Fibroblast of lung (primary cell): ENCODE results near the gene LTB. TPM values are rescaled to one million over a fixed set of nuclear protein-coding genes. Genes with fewer than 3 reads are reported as not detected.

Experiments
- DNase-seq, 2 donors: peaks; one replicate each; pipeline versions ENCODE4 v3.0.0 to v3.0.0-alpha.2; 2010; ENCODE audit warnings: low read depth in 2 of 2
- H2AFZ ChIP-seq: 2 replicates; pipeline ENCODE4 v1.5.1; 2012; ENCODE audit warnings: low read length, control low read depth, inconsistent platforms
- H3K27ac ChIP-seq: 2 replicates; pipeline ENCODE4 v1.5.1; 2011; ENCODE audit warnings: low read length, control low read depth; ENCODE audit not compliant: insufficient read depth
- H3K27me3 ChIP-seq: 2 replicates; pipeline ENCODE4 v1.5.1; 2011; ENCODE audit warnings: mild to moderate bottlenecking, low read length; ENCODE audit not compliant: control insufficient read depth, insufficient read depth
- H3K36me3 ChIP-seq: 2 replicates; pipeline ENCODE4 v1.5.1; 2011; ENCODE audit warnings: low read length; ENCODE audit not compliant: control insufficient read depth, insufficient read depth
- H3K4me1 ChIP-seq: 2 replicates; pipeline ENCODE4 v1.5.1; 2011; ENCODE audit warnings: low read length; ENCODE audit not compliant: control insufficient read depth, insufficient read depth; ENCODE audit errors: extremely low read depth
- H3K4me2 ChIP-seq: 2 replicates; pipeline ENCODE4 v1.5.1; 2011; ENCODE audit warnings: low read length, control low read depth; ENCODE audit not compliant: insufficient read depth; ENCODE audit errors: extremely low read depth
- H3K4me3 ChIP-seq, 4 experiments: fragments of 200-600 bp in 1 of 4; sonication (generic) in 1 of 4; replicated peaks in 1 of 4; 2 replicates each; pipeline ENCODE4 v1.5.1; 2011 to 2016; ENCODE audit warnings: low read length in 4 of 4, low read depth in 3 of 4, mild to moderate bottlenecking in 3 of 4, control low read depth in 2 of 4, inconsistent platforms in 1 of 4, mixed read lengths in 1 of 4; ENCODE audit not compliant: insufficient read depth in 1 of 4; ENCODE audit errors: control extremely low read depth in 1 of 4
- H3K79me2 ChIP-seq: 2 replicates; pipeline ENCODE4 v1.5.1; 2012; ENCODE audit warnings: mild to moderate bottlenecking, low read length, inconsistent platforms; ENCODE audit not compliant: control insufficient read depth, insufficient read depth
- H3K9ac ChIP-seq: 2 replicates; pipeline ENCODE4 v1.5.1; 2011; ENCODE audit warnings: mild to moderate bottlenecking, low read length, control low read depth; ENCODE audit not compliant: insufficient read depth
- H3K9me3 ChIP-seq: 2 replicates; pipeline ENCODE4 v1.5.1; 2012; ENCODE audit warnings: low read depth, low read length; ENCODE audit not compliant: control insufficient read depth, insufficient read depth
- H4K20me1 ChIP-seq: 2 replicates; pipeline ENCODE4 v1.5.1; 2011; ENCODE audit warnings: low read length; ENCODE audit not compliant: control insufficient read depth, insufficient read depth; ENCODE audit errors: extremely low read depth
- EZH2 ChIP-seq: IDR thresholded peaks from 2 replicates; pipeline ENCODE4 v1.5.1; 2012; ENCODE audit warnings: low read length, control low read depth, mild to moderate bottlenecking; ENCODE audit errors: missing control alignments
- polyA plus RNA-seq, 2 donors: library from polyadenylated mRNA; depleted of rRNA in 1 of 2; stranded (reverse) in 1 of 2; unstranded in 1 of 2; fragments of >200 nt; gene quantifications; 2 replicates each; pipeline ENCODE4 v1.2.1, GENCODE V29; 2011 to 2012; ENCODE audit warnings: missing spikeins in 1 of 2
- total RNA-seq: library from RNA; depleted of rRNA; stranded (reverse); fragments of >200 nt; gene quantifications from 2 replicates; pipeline ENCODE4 v1.2.1, GENCODE V29; 2014
- TF ChIP-seq, protein P1 (sequence below), 2 donors: IDR thresholded peaks in 1 of 2; conservative IDR thresholded peaks in 1 of 2; 1 replicate in 1 of 2; 2 replicates in 1 of 2; pipeline ENCODE4 v1.5.1; 2011 to 2012; ENCODE audit warnings: low read length in 2 of 2, control low read depth in 1 of 2, inconsistent platforms in 1 of 2, low read depth in 1 of 2, mild to moderate bottlenecking in 1 of 2

Gene LTB
- total and polyA plus RNA-seq, 2 donors (not counting 1 experiment from before 2014, with no cell fraction given): not detected

GRCh38 chr6:31547727-31548543, 34.3 kb downstream of the LTB start:
- TF ChIP-seq, protein P1, sequence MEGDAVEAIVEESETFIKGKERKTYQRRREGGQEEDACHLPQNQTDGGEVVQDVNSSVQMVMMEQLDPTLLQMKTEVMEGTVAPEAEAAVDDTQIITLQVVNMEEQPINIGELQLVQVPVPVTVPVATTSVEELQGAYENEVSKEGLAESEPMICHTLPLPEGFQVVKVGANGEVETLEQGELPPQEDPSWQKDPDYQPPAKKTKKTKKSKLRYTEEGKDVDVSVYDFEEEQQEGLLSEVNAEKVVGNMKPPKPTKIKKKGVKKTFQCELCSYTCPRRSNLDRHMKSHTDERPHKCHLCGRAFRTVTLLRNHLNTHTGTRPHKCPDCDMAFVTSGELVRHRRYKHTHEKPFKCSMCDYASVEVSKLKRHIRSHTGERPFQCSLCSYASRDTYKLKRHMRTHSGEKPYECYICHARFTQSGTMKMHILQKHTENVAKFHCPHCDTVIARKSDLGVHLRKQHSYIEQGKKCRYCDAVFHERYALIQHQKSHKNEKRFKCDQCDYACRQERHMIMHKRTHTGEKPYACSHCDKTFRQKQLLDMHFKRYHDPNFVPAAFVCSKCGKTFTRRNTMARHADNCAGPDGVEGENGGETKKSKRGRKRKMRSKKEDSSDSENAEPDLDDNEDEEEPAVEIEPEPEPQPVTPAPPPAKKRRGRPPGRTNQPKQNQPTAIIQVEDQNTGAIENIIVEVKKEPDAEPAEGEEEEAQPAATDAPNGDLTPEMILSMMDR (conservative IDR thresholded peaks at IDR 0.05 in 1 of 2, IDR thresholded peaks at IDR 0.05 in 1 of 2; ENCODE audit: low read depth in 1 of 2, low read length in 2 of 2): no peak
- TF ChIP-seq EZH2: no peak
- Histone ChIP-seq H3K79me2 (peaks cover 8% of the 10 kb centered on the region), H3K4me1 (peaks cover 6% of the 10 kb centered on the region), H3K4me3 (peak overlapping the region; percentile 51 to 76 (median 67)), H3K36me3 (no peaks in the 10 kb centered on the region), H4K20me1 (no peaks in the 10 kb centered on the region), H3K9me3 (no peaks in the 10 kb centered on the region), H3K4me2 (peak overlapping the region; percentile 80), H2AFZ (no peak overlapping the region), H3K27ac (peak overlapping the region; percentile 87), H3K27me3 (no peaks in the 10 kb centered on the region), H3K9ac (peak overlapping the region; percentile 74)
- DNase-seq: no peak

GRCh38 chr6:31546958-31547726, 35.1 kb downstream of the LTB start, which contains the start of gene NFKBIL1:
NFKBIL1 (plus strand) TSS chr6:31547608; CDS start chr6:31547695, 87 bp downstream.
- no peaks in the 10 kb centered on the region for H4K20me1 ChIP-seq
- peak within 1 kb of the TSS; percentile 87 for H3K27ac ChIP-seq
- peak within 1 kb of the TSS; percentile 51 to 76 (median 67) for H3K4me3 ChIP-seq
- peaks cover 8% of the 10 kb centered on the region for H3K79me2 ChIP-seq
- peaks cover 6% of the 10 kb centered on the region for H3K4me1 ChIP-seq
- TF ChIP-seq EZH2: no peak
- TF ChIP-seq, protein P1 (conservative IDR thresholded peaks at IDR 0.05 in 1 of 2, IDR thresholded peaks at IDR 0.05 in 1 of 2; ENCODE audit: low read depth in 1 of 2, low read length in 2 of 2): no peak
- H2AFZ ChIP-seq: peak within 1 kb of the TSS; percentile 93
- H3K4me2 ChIP-seq: peak within 1 kb of the TSS; percentile 87
- DNase-seq: peak; percentile 98 to 99
- H3K9me3 ChIP-seq: no peaks in the 10 kb centered on the region
- H3K27me3 ChIP-seq: no peaks in the 10 kb centered on the region
- peak within 1 kb of the TSS; percentile 74 for H3K9ac ChIP-seq
- H3K36me3 ChIP-seq: no peaks in the 10 kb centered on the region

DNA sequence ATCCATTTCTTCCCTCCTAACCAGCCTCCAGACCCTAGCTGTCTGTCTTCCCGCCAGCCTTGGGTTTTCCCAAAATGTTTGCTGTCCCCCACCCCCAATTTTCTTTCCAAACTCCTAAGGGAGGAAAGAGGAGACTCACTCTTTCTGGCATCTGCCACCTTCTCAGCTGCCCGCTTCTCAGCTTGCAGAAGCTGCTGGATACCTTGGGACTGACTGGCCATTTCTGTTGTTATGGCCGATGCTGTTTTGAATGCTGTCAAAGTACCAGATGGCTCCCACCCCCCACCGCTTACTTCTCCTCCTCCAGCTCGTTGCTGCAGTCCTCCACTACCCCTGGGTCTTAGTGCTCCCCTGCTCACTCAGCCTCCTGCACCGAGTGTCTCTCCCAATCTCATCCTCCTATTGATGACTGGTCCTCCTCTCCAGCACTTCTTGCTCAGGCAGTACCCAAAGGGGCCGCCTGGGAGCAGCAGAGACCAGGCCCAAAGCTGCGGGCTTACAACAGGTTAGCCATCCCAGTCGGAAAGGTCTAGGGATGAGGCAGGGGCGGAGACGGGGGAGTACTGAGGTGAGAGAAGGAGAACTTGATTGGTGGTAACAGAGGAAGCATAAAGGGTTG, 35.8 kb downstream of the LTB start, which contains the start of gene ATP6V1G2:
ATP6V1G2 (minus strand) TSS at position 270 of the 619 bp plus-strand sequence; CDS start at position 221, 49 bp downstream.
- H3K79me2 ChIP-seq: peaks cover 12% of the 10 kb centered on the region
- H3K36me3 ChIP-seq: no peaks in the 10 kb centered on the region
- H3K4me3 ChIP-seq: peak within 1 kb of the TSS; percentile 51 to 76 (median 67)
- no peaks in the 10 kb centered on the region for H3K9me3 ChIP-seq
- peaks cover 6% of the 10 kb centered on the region for H3K4me1 ChIP-seq
- H3K27ac ChIP-seq: peak within 1 kb of the TSS; percentile 87
- no peaks in the 10 kb centered on the region for H4K20me1 ChIP-seq
- peak within 1 kb of the TSS; percentile 93 for H2AFZ ChIP-seq
- TF ChIP-seq, protein P1 (conservative IDR thresholded peaks at IDR 0.05 in 1 of 2, IDR thresholded peaks at IDR 0.05 in 1 of 2; ENCODE audit: low read depth in 1 of 2, low read length in 2 of 2): peak; percentile 98 to 99
- TF ChIP-seq EZH2: no peak
- peak; percentile 88 to 97 for DNase-seq
- H3K4me2 ChIP-seq: peak within 1 kb of the TSS; percentile 87
- no peaks in the 10 kb centered on the region for H3K27me3 ChIP-seq
- H3K9ac ChIP-seq: no peak within 1 kb of the TSS
